WTC11 (cell line): ENCODE measurements around the gene DRC3.

Experiments
- AFF4 ChIP-seq: sonication (generic); formaldehyde crosslinking; IDR thresholded peaks from 2 replicates; pipeline ENCODE4 v1.8.1; 2023; ENCODE audit warnings: mild to moderate bottlenecking, missing genetic modification reagents, borderline replicate concordance
- CTCF ChIP-seq: fragments of 200-600 bp; IDR thresholded peaks from 2 replicates; pipeline ENCODE4 v1.8.0; 2022; ENCODE audit warnings: antibody characterized with exemption
- GABPB1 ChIP-seq: sonication (generic); formaldehyde crosslinking; IDR thresholded peaks from 2 replicates; pipeline ENCODE4 v1.8.1; 2023; ENCODE audit warnings: mild to moderate bottlenecking, missing genetic modification reagents
- KAT7 ChIP-seq: sonication (generic); formaldehyde crosslinking; IDR thresholded peaks from 2 replicates; pipeline ENCODE4 v1.8.1; 2023; ENCODE audit warnings: missing genetic modification reagents, mild to moderate bottlenecking, borderline replicate concordance
- NR3C1 ChIP-seq: sonication (generic); formaldehyde crosslinking; conservative IDR thresholded peaks from 2 replicates; pipeline ENCODE4 v1.8.1; 2023; ENCODE audit warnings: low read depth, mild to moderate bottlenecking, missing genetic modification reagents
- TEAD4 ChIP-seq: sonication (generic); formaldehyde crosslinking; IDR thresholded peaks from 2 replicates; pipeline ENCODE4 v1.8.0; 2022; ENCODE audit warnings: mild to moderate bottlenecking, missing genetic modification reagents
- ZNF138 ChIP-seq: sonication (generic); formaldehyde crosslinking; conservative IDR thresholded peaks from 2 replicates; pipeline ENCODE4 v1.8.1; 2022; ENCODE audit warnings: mild to moderate bottlenecking, moderate library complexity, missing genetic modification reagents

GRCh38 chr17:18038861-18039534 is 66.3 kb downstream of the DRC3 start, which contains the start of the genes ATPAF2 and GID4:
- TF ChIP-seq NR3C1 (CRISPR knock-in tag) (no peak), ZNF138 (CRISPR knock-in tag) (no peak), CTCF (no peak), GABPB1 (CRISPR knock-in tag) (0 out of 2 replicates have a peak, but pooled peaks have one; percentile 47), KAT7 (CRISPR knock-in tag) (no peak), AFF4 (CRISPR knock-in tag) (no peak), TEAD4 (CRISPR knock-in tag) (no peak)
